ENCODE results near the gene PPP1R1A.
A peak's percentile ranks its signal among the peaks of the same experiment; 100 is the strongest.

PPP1R1A gene, protein sequence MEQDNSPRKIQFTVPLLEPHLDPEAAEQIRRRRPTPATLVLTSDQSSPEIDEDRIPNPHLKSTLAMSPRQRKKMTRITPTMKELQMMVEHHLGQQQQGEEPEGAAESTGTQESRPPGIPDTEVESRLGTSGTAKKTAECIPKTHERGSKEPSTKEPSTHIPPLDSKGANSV

GRCh38 chr12:54588110-54588889 lies at the start of gene PPP1R1A:
PPP1R1A (minus strand) TSS chr12:54588659; CDS start chr12:54588488, 171 bp downstream.
- DNase-seq: peak in 34 of 42 donors; percentile 37 to 82 (median 65)
- intact Hi-C loops (cut with DNase I): no loop called here

GRCh38 chr12:54634795-54635194 lies 46.3 kb upstream of the PPP1R1A start, which contains the start of gene LACRT:
LACRT (minus strand) TSS chr12:54634895; CDS start chr12:54634841, 54 bp downstream.
- no peak for DNase-seq
- intact Hi-C loops (cut with DNase I): no loop called here

- DNase-seq: peak in 27 of 42 donors; percentile 3 to 69 (median 30)
- intact Hi-C loops (cut with DNase I): no loop called here
Observed at GRCh38 chr12:54631988-54632728, 43.7 kb upstream of the PPP1R1A start.

GRCh38 chr12:54631551-54631950 lies 43.1 kb upstream of the PPP1R1A start:
- intact Hi-C loops (cut with DNase I): no loop called here

GRCh38 chr12:54629925-54630324 lies 41.5 kb upstream of the PPP1R1A start:
- no peak for DNase-seq
- intact Hi-C loops (cut with DNase I): no loop called here

More at GRCh38 chr12:54631551-54631950, 43.1 kb upstream of the PPP1R1A start:
- DNase-seq: peak; percentile 20 to 87 (median 58)

DNA sequence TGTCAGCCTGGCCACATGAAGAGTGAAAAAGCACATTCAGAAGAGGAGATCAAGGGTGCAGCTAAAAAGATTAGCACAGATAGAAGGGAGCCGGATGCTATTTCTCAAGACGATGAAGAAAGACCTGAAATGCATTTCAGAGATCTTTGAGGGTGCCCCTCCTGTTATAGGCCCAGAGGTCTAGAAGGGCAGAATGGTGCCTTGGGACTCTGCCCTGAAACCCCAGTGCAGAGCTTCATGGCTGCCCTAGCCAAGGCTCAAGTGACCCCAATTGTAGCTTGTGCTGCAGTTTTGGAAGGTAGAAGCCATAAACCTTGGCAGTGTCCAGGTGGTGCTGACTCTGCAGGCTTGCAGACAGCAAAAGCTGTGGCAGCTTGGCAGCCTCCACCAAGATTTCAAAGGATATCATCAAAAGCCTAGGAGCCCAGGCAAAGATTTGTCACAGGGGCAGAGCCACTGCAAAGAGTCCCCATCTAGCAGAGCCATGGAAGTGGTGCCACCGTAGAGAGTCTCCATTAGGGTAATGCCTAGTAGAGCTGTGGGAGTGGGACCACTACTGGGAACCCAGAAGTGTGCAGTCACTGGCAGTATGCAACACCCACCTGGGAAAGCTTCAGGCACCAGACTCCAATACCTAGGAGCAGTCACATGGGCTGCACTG lies 39.9 kb upstream of the PPP1R1A start:
- intact Hi-C loops (cut with DNase I): no loop called here

GRCh38 chr12:54627304-54627703 lies 38.8 kb upstream of the PPP1R1A start:
- intact Hi-C loops (cut with DNase I): no loop called here
- DNase-seq: no peak

More for the DNA sequence above, 39.9 kb upstream of the PPP1R1A start:
- no peak for DNase-seq

- DNase-seq: no peak
- intact Hi-C loops (cut with DNase I): no loop called here
Observed at GRCh38 chr12:54625598-54625997, 37.1 kb upstream of the PPP1R1A start.

DNA sequence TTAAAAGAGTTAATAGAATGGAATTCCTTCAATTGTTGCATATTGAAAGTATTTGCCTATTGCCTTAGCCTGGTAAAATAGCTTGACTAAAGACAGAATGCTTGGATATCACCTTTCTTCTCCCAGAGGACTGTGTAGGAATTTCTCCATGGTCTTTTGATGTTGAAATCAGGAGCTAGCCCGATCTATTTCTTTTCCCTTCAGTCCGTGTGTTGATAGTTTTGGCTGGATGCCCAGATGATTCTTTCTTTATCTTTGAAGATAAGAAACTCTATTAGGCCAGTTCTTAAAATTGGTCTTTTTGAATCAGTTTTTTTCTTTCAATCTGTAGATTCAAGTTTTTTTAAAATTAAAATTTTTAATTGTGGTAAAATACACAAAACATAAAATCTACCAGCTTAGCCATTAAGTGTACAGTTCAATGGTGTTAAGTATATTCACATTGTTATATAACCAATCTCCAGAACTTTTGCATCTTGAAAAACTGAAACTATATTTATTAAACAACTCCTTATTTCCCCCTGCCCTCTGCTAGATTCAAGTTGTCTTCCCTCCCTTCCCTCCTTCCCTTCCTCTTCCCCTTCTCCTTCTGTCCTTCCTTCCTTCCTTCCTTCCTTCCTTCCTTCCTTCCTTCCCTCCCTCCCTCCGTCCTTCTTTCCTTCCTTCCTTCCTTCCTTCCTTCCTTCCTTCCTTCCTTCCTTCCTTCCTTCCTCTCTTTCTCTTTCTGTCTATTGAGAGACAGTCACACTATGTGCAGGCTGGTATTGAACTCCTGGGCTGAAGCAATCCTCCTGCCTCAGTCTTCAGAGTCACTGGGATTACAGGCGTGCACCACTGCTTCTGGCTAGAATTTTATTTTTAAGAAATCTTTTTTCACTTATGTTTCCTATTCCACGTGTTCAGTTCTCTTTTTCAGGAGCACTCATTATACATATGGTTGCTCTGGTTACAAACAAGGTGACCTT lies 36.1 kb upstream of the PPP1R1A start:
- intact Hi-C loops (cut with DNase I): no loop called here

DNA sequence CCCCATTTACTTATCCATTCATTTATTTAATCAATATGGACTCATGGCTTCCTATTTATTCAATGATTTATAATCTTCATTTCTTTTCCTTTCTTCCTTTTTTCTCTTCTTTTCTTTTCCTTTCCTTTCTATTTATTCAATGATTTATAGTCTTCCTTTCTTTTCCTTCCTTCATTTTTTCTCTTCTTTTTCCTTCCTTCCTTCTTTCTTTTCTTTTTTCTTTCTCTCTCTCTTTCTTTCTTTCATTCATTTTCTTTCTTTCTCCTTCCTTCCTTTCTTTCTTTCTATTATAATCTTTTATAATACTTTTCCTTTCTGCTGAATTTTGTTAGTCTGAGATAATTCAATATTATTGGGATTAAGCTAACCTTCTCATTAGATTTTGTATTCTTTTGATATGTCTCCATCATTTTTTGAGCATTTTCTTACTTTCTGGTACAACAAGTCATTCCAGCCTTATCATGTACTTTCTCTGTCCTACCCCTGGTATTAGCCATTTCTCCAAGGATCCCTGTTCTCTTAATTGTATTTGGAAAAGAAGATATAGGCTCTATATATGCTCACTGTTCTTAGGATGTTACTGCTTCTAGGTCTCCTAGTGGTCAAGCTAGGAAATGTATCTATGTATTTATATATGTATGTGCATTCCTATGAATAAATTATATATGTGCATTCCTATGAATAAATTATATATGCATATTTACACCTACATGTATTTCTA lies 34.2 kb upstream of the PPP1R1A start:
- intact Hi-C loops (cut with DNase I): no loop called here
- DNase-seq: no peak

More for the DNA sequence above, 36.1 kb upstream of the PPP1R1A start:
- DNase-seq: no peak

DNA sequence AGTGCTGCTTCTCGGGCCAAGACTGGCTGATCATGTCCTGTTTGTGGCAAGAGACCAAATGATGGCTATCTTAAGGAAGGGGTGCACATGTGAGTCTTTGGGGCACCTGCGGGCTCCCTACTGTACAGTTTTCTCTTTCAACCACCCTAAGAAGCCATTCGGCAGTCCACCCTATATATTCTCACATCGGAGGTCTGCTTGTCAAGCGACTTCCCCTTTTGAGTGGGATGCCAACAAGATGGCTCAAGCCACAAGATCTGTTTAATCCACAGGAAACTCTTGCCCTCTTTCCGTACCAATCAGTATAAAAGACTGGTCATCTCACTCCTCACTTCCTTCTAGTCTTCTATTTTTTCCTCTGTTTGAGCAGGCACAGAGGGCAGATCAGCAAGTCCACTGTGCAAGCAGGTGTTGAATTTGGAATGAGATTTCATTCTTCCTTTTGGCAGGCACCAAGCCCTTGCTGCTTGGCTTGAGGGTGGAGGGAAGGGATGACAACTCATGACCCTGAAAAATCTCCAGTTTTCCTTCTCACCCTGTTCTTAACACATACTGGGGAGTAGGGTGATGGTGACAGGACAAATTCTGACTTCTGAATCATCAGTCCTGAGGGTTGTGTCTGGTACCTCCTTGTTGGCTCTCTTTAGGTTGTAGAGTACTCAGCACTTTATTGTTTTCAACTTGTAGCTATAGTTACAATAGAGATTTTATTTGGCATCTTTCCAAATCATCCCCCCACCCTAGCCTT lies 28.6 kb upstream of the PPP1R1A start:
- DNase-seq: no peak

DNA sequence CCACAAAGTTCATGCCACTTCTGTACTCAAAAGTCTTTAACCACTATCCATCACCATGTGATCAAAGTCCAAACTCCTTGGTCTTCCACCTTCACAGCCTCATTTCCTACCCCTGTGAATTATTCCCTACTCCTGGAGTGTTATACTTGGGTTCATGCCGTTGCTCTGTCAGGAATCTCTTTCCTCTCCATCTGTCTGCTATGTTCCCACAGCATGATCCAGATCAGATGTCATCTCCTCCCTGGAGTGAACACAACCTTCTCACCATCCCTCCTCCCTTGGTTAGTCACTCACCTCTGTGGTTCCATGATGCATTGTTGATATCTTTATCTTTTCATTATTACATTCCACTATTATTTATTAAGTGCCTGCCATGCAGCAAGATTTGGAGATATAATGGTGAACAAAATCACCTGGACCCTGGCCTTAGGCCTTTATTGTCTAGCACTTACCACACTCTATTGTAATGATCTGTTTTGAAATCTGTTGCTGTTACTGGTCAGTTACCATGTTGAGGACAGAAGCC lies 23.8 kb upstream of the PPP1R1A start:
- intact Hi-C loops (cut with DNase I): no loop called here
- DNase-seq: no peak

More for the DNA sequence above, 28.6 kb upstream of the PPP1R1A start:
- intact Hi-C loops (cut with DNase I): no loop called here

- intact Hi-C loops (cut with DNase I): no loop called here
- no peak for DNase-seq
Observed at GRCh38 chr12:54611715-54612149, 23.3 kb upstream of the PPP1R1A start.

DNA sequence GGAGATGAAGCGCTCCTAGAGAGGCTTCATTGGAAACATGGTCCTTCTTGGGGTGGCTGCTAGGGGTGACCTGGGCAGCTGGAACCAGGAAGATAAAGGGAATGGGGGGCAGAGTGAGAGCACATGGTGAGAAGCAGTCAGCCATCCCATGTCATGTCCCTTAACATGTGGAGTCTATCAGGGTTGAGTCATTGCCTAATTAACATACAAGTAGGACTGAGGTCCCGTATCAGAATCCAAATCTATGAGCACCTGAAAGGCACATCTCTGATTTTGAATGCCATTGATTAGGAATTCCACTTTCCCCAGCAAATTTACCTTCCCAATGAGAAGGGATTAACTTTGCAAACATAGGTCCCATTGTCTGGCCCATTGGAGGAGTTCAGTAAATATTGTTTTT lies 20.3 kb upstream of the PPP1R1A start:
- intact Hi-C loops (cut with DNase I): no loop called here
- DNase-seq: no peak

GRCh38 chr12:54608156-54608555 lies 19.7 kb upstream of the PPP1R1A start:
- intact Hi-C loops (cut with DNase I): no loop called here
- no peak for DNase-seq

GRCh38 chr12:54606556-54606955 lies 18.1 kb upstream of the PPP1R1A start:
- intact Hi-C loops (cut with DNase I): no loop called here
- no peak for DNase-seq

All from head of caudate nucleus (tissue), 42 donors.